NK-92 treated with Interleukin-12 subunit alpha and Interleukin-12 subunit beta, amount 100 ng/mL, for 24 hours (cell line): ENCODE results near the gene PTPRN2.

Experiments used
- DNase-seq: peaks from one replicate; lab custom pipeline; 2025; lab: John Stamatoyannopoulos, UW

PTPRN2 gene

DNA sequence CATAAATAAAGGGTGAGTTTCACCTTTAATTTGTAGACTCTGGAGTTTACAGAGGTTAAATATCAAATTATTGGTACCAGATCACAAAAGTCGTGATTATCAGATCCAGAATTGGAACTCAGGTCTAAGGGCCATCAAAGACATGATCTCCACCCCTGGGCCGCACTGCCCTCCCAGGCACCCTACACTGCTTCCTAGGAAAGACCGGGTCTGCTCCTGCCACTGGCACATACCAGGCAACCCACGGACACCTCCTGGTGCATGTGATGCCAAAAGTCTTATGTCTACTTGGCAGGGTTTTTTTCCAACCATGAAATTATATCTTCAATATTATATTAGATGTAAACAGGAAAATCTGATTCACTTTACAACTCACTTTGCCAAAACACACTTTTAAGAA, 452.8 kb downstream of the PTPRN2 start:
- DNase-seq = no peak

GRCh38 chr7:158133515-158134271, 453.9 kb downstream of the PTPRN2 start:
- DNase-seq = no peak

DNA sequence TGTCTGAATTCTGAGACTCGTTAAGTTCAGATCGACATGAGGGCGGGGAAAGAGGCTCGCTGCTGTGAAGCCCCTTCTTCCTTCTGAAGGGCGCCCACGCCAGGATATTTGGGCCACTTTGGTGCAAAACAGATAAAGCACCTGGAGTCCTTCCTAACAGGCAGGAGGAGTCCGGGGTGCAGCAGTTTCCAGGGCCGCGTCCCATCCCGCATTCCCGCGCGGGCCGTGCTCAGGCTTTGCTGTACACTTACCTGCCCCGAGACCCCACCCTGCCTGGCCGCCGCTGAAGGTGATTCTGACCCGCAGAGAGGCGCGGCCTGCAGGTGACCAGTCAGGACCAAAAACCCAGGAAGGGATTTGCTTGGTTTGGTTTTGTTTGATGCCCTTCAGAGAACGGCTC, 454.6 kb downstream of the PTPRN2 start:
- no peak for DNase-seq

- DNase-seq = no peak
Measured at GRCh38 chr7:158130023-158130409, 457.6 kb downstream of the PTPRN2 start.

- DNase-seq = no peak
Measured at GRCh38 chr7:158129037-158130022, 458.3 kb downstream of the PTPRN2 start.

- no peak for DNase-seq
Measured at GRCh38 chr7:158128572-158128971, 459.1 kb downstream of the PTPRN2 start.

DNA sequence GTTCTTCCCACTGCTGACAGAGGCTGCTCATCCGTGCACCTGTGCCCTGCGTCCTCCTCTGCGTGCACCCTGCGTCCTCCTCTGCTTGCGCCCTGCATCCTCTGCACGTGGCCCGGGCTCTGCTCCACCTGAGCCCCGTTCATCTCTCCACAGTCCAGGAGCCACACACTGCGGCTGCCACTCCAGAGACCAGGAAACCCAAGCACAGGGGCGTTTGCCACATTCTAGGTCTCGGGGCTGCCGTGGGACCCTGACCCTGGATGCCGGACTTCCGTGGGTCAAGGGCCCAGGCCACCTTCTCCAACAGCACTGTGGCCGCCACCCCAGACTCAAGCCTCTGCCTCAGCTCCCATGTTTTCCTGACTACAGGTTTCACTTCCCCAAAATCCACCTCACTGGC, 460.4 kb downstream of the PTPRN2 start:
- no peak for DNase-seq

DNA sequence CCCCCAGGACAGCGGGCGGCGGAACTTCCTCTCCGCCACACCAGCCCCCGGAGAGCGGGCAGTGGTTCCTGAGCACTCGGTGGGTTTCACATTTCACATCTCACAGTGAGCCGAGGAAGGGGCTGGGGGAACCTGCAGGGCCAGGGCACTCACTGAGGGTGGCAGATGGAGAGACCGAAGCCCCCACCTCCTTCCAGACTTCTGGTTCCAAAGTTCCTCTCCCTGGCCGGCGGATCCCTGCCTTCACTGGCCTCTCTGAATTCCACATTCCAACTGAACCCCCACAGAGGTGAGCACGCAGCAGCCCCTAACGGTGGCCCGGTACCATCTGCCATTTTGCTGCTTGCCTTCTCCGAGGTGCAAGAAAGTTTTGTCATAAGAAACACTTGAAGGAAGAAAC, 461.0 kb downstream of the PTPRN2 start:
- no peak for DNase-seq

DNA sequence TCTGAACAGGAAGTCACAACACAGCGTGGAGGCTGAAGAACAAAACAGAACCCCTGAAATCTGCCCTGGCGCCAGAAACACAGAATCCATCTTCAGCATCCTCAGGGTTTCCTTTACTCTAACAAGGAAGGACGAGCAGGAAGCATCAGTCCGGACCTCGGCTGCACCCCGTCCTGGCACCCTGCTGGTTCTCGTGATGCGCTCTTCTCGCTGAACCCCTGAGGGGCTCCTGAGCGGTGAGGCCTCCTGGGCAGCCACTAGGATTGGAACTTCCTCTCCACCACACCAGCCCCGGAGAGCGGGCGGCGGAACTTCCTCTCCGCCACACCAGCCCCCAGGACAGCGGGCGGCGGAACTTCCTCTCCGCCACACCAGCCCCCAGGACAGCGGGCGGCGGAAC, 461.9 kb downstream of the PTPRN2 start:
- DNase-seq = no peak

GRCh38 chr7:158125091-158125490, 462.5 kb downstream of the PTPRN2 start:
- no peak for DNase-seq

GRCh38 chr7:158124671-158125079, 462.9 kb downstream of the PTPRN2 start:
- no peak for DNase-seq

DNA sequence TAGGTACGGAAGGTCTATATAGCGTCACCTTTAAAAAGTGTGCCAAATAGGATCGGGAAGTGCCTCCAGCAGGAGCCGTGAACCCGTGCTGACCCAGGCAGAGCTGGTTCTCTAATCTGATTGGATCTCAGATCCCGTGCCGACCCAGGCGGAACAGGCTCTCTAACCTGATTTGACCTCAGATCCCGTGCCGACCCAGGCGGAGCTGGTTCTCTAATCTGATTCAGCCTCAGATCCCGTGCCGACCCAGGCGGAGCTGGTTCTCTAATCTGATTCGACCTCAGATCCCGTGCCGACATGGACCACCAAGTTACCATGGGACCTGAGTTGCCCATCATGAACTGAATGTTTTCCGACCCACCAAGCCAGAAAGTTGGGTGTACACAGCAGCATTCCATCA, 463.9 kb downstream of the PTPRN2 start:
- no peak for DNase-seq

DNA sequence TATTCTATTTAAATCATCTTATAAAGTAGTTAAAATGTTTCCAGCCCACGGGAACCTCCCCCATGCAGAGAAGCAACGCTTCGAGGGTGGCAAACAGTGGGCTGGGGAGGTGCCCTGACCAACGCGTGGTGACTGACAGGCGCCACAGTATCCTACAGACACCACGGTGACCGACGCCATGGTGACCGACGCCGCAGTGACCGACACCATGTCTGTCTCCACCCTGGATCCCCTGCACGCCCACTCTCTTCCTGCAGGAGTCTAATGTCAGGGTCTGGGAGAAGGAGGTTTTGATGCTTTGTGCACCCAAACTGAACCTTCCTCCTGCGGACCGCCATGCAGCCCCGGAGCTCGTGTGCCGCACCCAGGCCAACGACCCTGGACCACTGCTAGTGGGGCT, 464.4 kb downstream of the PTPRN2 start:
- no peak for DNase-seq

GRCh38 chr7:158121441-158122045, 466.1 kb downstream of the PTPRN2 start:
- no peak for DNase-seq

DNA sequence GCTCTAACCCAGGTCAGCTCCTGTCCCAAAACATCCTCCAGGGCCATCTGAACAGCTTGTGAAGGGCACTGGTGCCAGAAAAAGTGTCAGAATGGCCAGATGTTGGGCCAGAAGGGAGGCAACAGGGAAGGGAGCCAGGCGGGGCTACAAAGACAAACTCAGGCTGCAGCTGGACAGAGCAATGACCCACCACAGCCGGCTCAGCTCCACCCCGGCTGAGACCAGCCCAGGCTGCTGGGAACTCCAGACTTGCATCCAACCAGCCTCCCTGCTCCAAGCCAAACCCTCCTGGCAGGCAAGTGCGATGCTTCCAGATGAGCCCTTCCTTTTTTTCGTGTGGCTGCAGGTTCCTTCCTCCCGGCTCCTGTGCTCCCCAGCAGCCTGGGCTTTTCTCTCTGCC, 466.9 kb downstream of the PTPRN2 start:
- no peak for DNase-seq

- no peak for DNase-seq
Measured at GRCh38 chr7:158120316-158120715, 467.3 kb downstream of the PTPRN2 start.

- DNase-seq = no peak
Measured at GRCh38 chr7:158117341-158118222, 470.0 kb downstream of the PTPRN2 start.

- no peak for DNase-seq
Measured at GRCh38 chr7:158116235-158116634, 471.4 kb downstream of the PTPRN2 start.

DNA sequence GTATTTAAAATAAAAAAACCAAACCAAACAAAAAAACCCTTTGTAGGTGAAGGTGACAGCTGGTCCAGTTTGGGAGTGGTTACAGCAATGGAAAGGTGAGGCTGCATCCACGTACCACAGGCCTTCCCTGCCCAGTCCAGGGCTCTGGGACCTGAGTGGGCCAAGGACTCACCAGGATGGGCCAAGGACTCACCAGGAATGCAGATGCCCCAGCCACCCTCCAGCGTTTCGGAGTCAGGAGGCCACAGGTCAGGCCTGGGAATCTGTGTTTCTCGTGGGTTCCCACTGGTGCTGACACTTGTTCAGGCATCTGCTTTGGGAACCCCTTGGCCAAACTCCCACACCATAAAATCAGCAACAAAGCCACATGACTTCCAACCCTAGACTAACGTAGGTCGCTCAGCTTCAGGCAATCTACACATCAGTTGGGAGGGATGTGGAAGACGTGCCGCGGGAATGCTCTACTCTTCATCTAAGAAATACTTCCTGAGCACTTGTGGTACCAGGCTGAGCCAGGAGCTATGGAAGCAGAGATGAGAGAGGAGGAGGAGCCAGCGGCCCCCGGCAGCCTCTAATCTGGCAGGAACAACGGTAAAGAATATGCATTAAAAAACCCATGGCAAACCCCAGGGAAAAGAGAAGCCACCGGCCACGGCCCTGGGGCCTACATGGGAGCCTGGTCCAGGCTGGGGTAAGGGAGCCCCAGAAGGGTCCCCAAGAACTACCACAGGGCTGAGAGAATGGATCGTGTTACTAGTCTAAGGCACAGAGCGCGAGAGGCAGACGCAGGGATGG, 473.4 kb downstream of the PTPRN2 start:
- no peak for DNase-seq

GRCh38 chr7:158113321-158114025, 474.1 kb downstream of the PTPRN2 start:
- DNase-seq = no peak
